Hepatocyte (in vitro differentiated cells): Measurements from ENCODE around the gene HTD2. TPM values are rescaled to one million over a fixed set of nuclear protein-coding genes. Genes with fewer than 3 reads are reported as not detected.

Source experiments
- DNase-seq: peaks from one replicate; pipeline ENCODE4 v3.0.0-alpha.2; 2016; ENCODE audit warnings: low spot score
- H2AFZ ChIP-seq: fragments of 200-600 bp; sonication (generic); 2 replicates; pipeline ENCODE4 v1.6.0; 2016; ENCODE audit warnings: antibody characterized with exemption, mild to moderate bottlenecking
- H3K27ac ChIP-seq: fragments of 200-600 bp; sonication (generic); 2 replicates; pipeline ENCODE4 v1.5.1; 2016; ENCODE audit warnings: mild to moderate bottlenecking
- H3K27me3 ChIP-seq: fragments of 200-600 bp; sonication (generic); 2 replicates; pipeline ENCODE4 v1.6.1; 2016
- H3K36me3 ChIP-seq: fragments of 200-600 bp; sonication (generic); replicated peaks from 2 replicates; pipeline ENCODE4 v1.5.1; 2016; ENCODE audit warnings: low read depth; ENCODE audit not compliant: insufficient read depth
- H3K4me1 ChIP-seq: fragments of 200-600 bp; sonication (generic); 2 replicates; pipeline ENCODE4 v1.5.1; 2016; ENCODE audit warnings: mild to moderate bottlenecking, moderate library complexity; ENCODE audit not compliant: insufficient read depth
- H3K4me2 ChIP-seq: fragments of 200-600 bp; sonication (generic); 2 replicates; pipeline ENCODE4 v1.6.0; 2016
- H3K4me3 ChIP-seq: fragments of 200-600 bp; sonication (generic); 2 replicates; pipeline ENCODE4 v1.5.1; 2016; ENCODE audit warnings: mild to moderate bottlenecking
- H3K79me2 ChIP-seq: fragments of 200-600 bp; sonication (generic); 2 replicates; pipeline ENCODE4 v1.6.0; 2017; ENCODE audit warnings: mild to moderate bottlenecking
- H3K9me2 ChIP-seq: fragments of 200-600 bp; sonication (generic); replicated peaks from 2 replicates; pipeline ENCODE4 v1.6.0; 2017; ENCODE audit warnings: mild to moderate bottlenecking; ENCODE audit not compliant: insufficient read depth
- H3K9me3 ChIP-seq: fragments of 200-600 bp; sonication (generic); 2 replicates; pipeline ENCODE4 v1.5.1; 2016; ENCODE audit warnings: low read depth, mild to moderate bottlenecking
- H4K20me1 ChIP-seq: fragments of 200-600 bp; sonication (generic); 2 replicates; pipeline ENCODE4 v1.6.0; 2016; ENCODE audit warnings: mild to moderate bottlenecking; ENCODE audit not compliant: insufficient read depth, poor library complexity, severe bottlenecking
- CTCF ChIP-seq: fragments of 200-600 bp; sonication (generic); IDR thresholded peaks from 2 replicates; pipeline ENCODE4 v1.5.1; 2016; ENCODE audit warnings: antibody characterized with exemption, mild to moderate bottlenecking; ENCODE audit not compliant: poor library complexity
- EZH2 ChIP-seq: fragments of 200-600 bp; sonication (generic); IDR thresholded peaks from 2 replicates; pipeline ENCODE4 v1.6.1; 2016; ENCODE audit warnings: antibody characterized with exemption, mild to moderate bottlenecking, borderline replicate concordance
- EZH2phosphoT487 ChIP-seq: fragments of 200-600 bp; sonication (generic); IDR thresholded peaks from one replicate; pipeline ENCODE4 v1.6.1; 2018; ENCODE audit warnings: antibody characterized with exemption, mild to moderate bottlenecking, low read depth, moderate library complexity; ENCODE audit not compliant: unreplicated experiment, severe bottlenecking
- WGBS: methylation state at CpG from one replicate; pipeline ENCODE4 v1.1.6; 2016; ENCODE audit warnings: low lambda C conversion rate; ENCODE audit errors: missing lambda C conversion rate; 5-methylcytosine and 5-hydroxymethylcytosine counted together
- polyA plus RNA-seq: library from polyadenylated mRNA; unstranded; fragments of >200 nt; fragmentation: Nextera tagmentation; extraction: Ambion mirVana; gene quantifications from 2 replicates; pipeline ENCODE4 v1.2.1, GENCODE V29; 2016
- total RNA-seq: library from RNA; depleted of rRNA; stranded (reverse); fragments of >200 nt; gene quantifications from 2 replicates; pipeline ENCODE4 v1.2.3, GENCODE V29; 2014

Gene HTD2
- total and polyA plus RNA-seq, 2 experiments from 2014 or later = 13.0 to 19.0 TPM

- Histone ChIP-seq H3K27ac (no peak overlapping the region), H4K20me1 (no peaks in the 10 kb centered on the region), H3K27me3 (no peaks in the 10 kb centered on the region)
These were observed 15.5 kb downstream of the HTD2 start for GRCh38 chr3:58321791-58322190.

GRCh38 chr3:58322793-58323192 lies 16.5 kb downstream of the HTD2 start:
- H3K27ac ChIP-seq = no peak overlapping the region
- H3K27me3 ChIP-seq = no peaks in the 10 kb centered on the region
- H3K4me3 ChIP-seq = no peak overlapping the region
- no peaks in the 10 kb centered on the region for H3K9me3 ChIP-seq
- H3K4me1 ChIP-seq = peaks cover 9% of the 10 kb centered on the region
- H3K4me2 ChIP-seq = no peak overlapping the region
- no peak overlapping the region for H2AFZ ChIP-seq
- no peak for DNase-seq
- H3K36me3 ChIP-seq = no peaks in the 10 kb centered on the region
- no peak for TF ChIP-seq EZH2phosphoT487
- no peak for TF ChIP-seq EZH2
- no peak for TF ChIP-seq CTCF
- H3K9me2 ChIP-seq = no peaks in the 10 kb centered on the region
- 73% methylated on average over 1 of the region's 1 CpG for WGBS
- H4K20me1 ChIP-seq = no peaks in the 10 kb centered on the region
- no peaks in the 10 kb centered on the region for H3K79me2 ChIP-seq

More at GRCh38 chr3:58321791-58322190, 15.5 kb downstream of the HTD2 start:
- Histone ChIP-seq H3K4me3 (no peak overlapping the region), H3K9me3 (no peaks in the 10 kb centered on the region), H3K4me2 (no peak overlapping the region), H3K36me3 (no peaks in the 10 kb centered on the region), H3K9me2 (no peaks in the 10 kb centered on the region), H3K79me2 (no peaks in the 10 kb centered on the region), H3K4me1 (peaks cover 9% of the 10 kb centered on the region), H2AFZ (no peak overlapping the region)
- DNase-seq = no peak
- TF ChIP-seq EZH2phosphoT487 = no peak
- TF ChIP-seq CTCF = no peak
- no peak for TF ChIP-seq EZH2
- 93% methylated on average over 7 of the region's 7 CpGs for WGBS

- Histone ChIP-seq H3K79me2 (no peaks in the 10 kb centered on the region), H3K27ac (no peak overlapping the region), H3K36me3 (no peaks in the 10 kb centered on the region), H4K20me1 (no peaks in the 10 kb centered on the region), H3K4me3 (no peak overlapping the region), H3K4me1 (peaks cover 9% of the 10 kb centered on the region), H3K4me2 (no peak overlapping the region), H3K9me3 (no peaks in the 10 kb centered on the region), H3K27me3 (no peaks in the 10 kb centered on the region), H3K9me2 (no peaks in the 10 kb centered on the region), H2AFZ (no peak overlapping the region)
- 89% methylated on average over 3 of the region's 3 CpGs for WGBS
- DNase-seq = no peak
- TF ChIP-seq CTCF = no peak
- TF ChIP-seq EZH2 = no peak
- no peak for TF ChIP-seq EZH2phosphoT487
These were observed 17.4 kb downstream of the HTD2 start for GRCh38 chr3:58323529-58324390.
